HL-60 (cell line): ENCODE results near the gene GRPEL2.

Experiments
- GABPA ChIP-seq: IDR thresholded peaks from 2 replicates; pipeline ENCODE4 v1.6.1; 2012; ENCODE audit warnings: low read depth
- POLR2AphosphoS5 ChIP-seq: IDR thresholded peaks from 2 replicates; pipeline ENCODE4 v1.6.1; 2012; ENCODE audit warnings: low read depth
- SPI1 ChIP-seq: IDR thresholded peaks from 2 replicates; pipeline ENCODE4 v1.6.1; 2012; ENCODE audit warnings: low read depth, mild to moderate bottlenecking, borderline replicate concordance
- TF ChIP-seq, protein P1 (sequence below): IDR thresholded peaks from one replicate; pipeline ENCODE4 v1.5.1; 2011; ENCODE audit warnings: low read length, control low read depth, inconsistent platforms; ENCODE audit not compliant: insufficient read depth
- TF ChIP-seq, protein P2 (sequence below): IDR thresholded peaks from 2 replicates; pipeline ENCODE4 v1.6.1; 2012; ENCODE audit warnings: low read depth; ENCODE audit not compliant: insufficient replicate concordance

DNA sequence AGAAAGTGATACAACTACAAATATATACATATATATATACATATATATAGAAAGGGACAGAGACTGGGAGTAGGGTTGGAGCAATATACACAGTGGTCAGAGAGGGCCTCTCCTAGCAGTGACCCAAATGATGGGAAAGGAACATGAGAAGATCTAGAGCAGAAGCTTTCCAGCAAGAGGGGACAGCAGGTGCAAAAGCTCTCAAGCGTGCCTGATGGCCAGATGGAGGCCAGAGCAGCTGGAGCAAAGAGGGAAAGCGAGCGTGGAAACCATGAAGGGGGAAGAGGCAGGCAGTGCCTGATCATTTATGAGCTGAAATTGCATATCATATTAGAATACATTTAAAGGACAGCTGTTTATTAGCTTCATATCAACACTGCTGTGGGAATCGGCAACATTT, 7.6 kb upstream of the GRPEL2 start:
- TF ChIP-seq, protein P1, sequence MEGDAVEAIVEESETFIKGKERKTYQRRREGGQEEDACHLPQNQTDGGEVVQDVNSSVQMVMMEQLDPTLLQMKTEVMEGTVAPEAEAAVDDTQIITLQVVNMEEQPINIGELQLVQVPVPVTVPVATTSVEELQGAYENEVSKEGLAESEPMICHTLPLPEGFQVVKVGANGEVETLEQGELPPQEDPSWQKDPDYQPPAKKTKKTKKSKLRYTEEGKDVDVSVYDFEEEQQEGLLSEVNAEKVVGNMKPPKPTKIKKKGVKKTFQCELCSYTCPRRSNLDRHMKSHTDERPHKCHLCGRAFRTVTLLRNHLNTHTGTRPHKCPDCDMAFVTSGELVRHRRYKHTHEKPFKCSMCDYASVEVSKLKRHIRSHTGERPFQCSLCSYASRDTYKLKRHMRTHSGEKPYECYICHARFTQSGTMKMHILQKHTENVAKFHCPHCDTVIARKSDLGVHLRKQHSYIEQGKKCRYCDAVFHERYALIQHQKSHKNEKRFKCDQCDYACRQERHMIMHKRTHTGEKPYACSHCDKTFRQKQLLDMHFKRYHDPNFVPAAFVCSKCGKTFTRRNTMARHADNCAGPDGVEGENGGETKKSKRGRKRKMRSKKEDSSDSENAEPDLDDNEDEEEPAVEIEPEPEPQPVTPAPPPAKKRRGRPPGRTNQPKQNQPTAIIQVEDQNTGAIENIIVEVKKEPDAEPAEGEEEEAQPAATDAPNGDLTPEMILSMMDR: no peak
- TF ChIP-seq, protein P2, sequence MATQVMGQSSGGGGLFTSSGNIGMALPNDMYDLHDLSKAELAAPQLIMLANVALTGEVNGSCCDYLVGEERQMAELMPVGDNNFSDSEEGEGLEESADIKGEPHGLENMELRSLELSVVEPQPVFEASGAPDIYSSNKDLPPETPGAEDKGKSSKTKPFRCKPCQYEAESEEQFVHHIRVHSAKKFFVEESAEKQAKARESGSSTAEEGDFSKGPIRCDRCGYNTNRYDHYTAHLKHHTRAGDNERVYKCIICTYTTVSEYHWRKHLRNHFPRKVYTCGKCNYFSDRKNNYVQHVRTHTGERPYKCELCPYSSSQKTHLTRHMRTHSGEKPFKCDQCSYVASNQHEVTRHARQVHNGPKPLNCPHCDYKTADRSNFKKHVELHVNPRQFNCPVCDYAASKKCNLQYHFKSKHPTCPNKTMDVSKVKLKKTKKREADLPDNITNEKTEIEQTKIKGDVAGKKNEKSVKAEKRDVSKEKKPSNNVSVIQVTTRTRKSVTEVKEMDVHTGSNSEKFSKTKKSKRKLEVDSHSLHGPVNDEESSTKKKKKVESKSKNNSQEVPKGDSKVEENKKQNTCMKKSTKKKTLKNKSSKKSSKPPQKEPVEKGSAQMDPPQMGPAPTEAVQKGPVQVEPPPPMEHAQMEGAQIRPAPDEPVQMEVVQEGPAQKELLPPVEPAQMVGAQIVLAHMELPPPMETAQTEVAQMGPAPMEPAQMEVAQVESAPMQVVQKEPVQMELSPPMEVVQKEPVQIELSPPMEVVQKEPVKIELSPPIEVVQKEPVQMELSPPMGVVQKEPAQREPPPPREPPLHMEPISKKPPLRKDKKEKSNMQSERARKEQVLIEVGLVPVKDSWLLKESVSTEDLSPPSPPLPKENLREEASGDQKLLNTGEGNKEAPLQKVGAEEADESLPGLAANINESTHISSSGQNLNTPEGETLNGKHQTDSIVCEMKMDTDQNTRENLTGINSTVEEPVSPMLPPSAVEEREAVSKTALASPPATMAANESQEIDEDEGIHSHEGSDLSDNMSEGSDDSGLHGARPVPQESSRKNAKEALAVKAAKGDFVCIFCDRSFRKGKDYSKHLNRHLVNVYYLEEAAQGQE: no peak
- TF ChIP-seq GABPA (no peak), POLR2AphosphoS5 (no peak), SPI1 (no peak)
